ENCODE measurements around the gene MLLT3.

GRCh38 chr9:20649381-20649780 lies 27.1 kb upstream of the MLLT3 start:
- TF ChIP-seq EP300 (IDR thresholded peaks at IDR 0.05) = no peak
- TF ChIP-seq POLR2AphosphoS5 (IDR thresholded peaks at IDR 0.05) = no peak

Data from suprapubic skin (tissue), 4 donors.